H9 (cell line): Measurements from ENCODE around the gene FSIP1. TPM values are rescaled to one million over a fixed set of nuclear protein-coding genes. Genes with fewer than 3 reads are reported as not detected.

Experiments used
- DNase-seq: peaks from one replicate; pipeline ENCODE4 v3.0.0-alpha.2; 2017
- H2AFZ ChIP-seq: one replicate; pipeline ENCODE4 v1.6.1; 2013; ENCODE audit warnings: mild to moderate bottlenecking, low read length, control low read depth, moderate library complexity
- H2AK5ac ChIP-seq: 2 replicates; pipeline ENCODE4 v1.6.1; 2013; ENCODE audit warnings: low read length, control low read depth, mixed read lengths; ENCODE audit not compliant: insufficient read length
- H2BK120ac ChIP-seq: one replicate; pipeline ENCODE4 v1.6.1; 2013; ENCODE audit warnings: low read depth, mild to moderate bottlenecking, low read length, control low read depth, inconsistent platforms; ENCODE audit not compliant: poor library complexity, severe bottlenecking
- H2BK12ac ChIP-seq: 2 replicates; pipeline ENCODE4 v1.6.1; 2013; ENCODE audit warnings: low read length, control low read depth, mixed read lengths, low read depth; ENCODE audit not compliant: insufficient read length
- H2BK15ac ChIP-seq: 2 replicates; pipeline ENCODE4 v1.6.1; 2013; ENCODE audit warnings: low read depth, low read length, control low read depth
- H2BK20ac ChIP-seq: one replicate; pipeline ENCODE4 v1.6.1; 2013; ENCODE audit warnings: low read depth, mild to moderate bottlenecking, low read length, control low read depth, inconsistent platforms; ENCODE audit not compliant: poor library complexity, severe bottlenecking
- H2BK5ac ChIP-seq: 2 replicates; pipeline ENCODE4 v1.6.1; 2013; ENCODE audit warnings: low read length, control low read depth, mixed read lengths; ENCODE audit not compliant: insufficient read length
- H3K14ac ChIP-seq: 2 replicates; pipeline ENCODE4 v1.6.1; 2013; ENCODE audit warnings: low read length, control low read depth; ENCODE audit not compliant: insufficient read depth
- H3K18ac ChIP-seq: 2 replicates; pipeline ENCODE4 v1.6.1; 2013; ENCODE audit warnings: low read depth, mild to moderate bottlenecking, mixed read lengths, low read length, control low read depth; ENCODE audit not compliant: insufficient read length
- H3K23ac ChIP-seq: 2 replicates; pipeline ENCODE4 v1.6.1; 2013; ENCODE audit warnings: low read length, control low read depth, mixed read lengths, low read depth; ENCODE audit not compliant: insufficient read length
- H3K23me2 ChIP-seq: 2 replicates; pipeline ENCODE4 v1.6.1; 2013; ENCODE audit warnings: low read depth, mild to moderate bottlenecking, mixed read lengths, low read length, control low read depth; ENCODE audit not compliant: insufficient read length, poor library complexity, severe bottlenecking
- H3K27ac ChIP-seq: 2 replicates; pipeline ENCODE4 v1.5.1; 2013; ENCODE audit warnings: low read length, control low read depth, mixed read lengths, low read depth; ENCODE audit not compliant: insufficient read length
- H3K27me3 ChIP-seq: 2 replicates; pipeline ENCODE4 v1.6.1; 2013; ENCODE audit warnings: low read length, control low read depth, inconsistent platforms; ENCODE audit not compliant: insufficient read depth
- H3K4ac ChIP-seq: 2 replicates; pipeline ENCODE4 v1.6.1; 2013; ENCODE audit warnings: low read depth, mild to moderate bottlenecking, control low read depth, inconsistent platforms, low read length, moderate library complexity
- H3K4me1 ChIP-seq: 2 replicates; pipeline ENCODE4 v1.6.1; 2013; ENCODE audit warnings: low read length, control low read depth, inconsistent platforms; ENCODE audit not compliant: insufficient read depth
- H3K4me2 ChIP-seq: 2 replicates; pipeline ENCODE4 v1.6.1; 2013; ENCODE audit warnings: low read length, control low read depth, mixed read lengths; ENCODE audit not compliant: insufficient read length, insufficient read depth
- H3K56ac ChIP-seq: 2 replicates; pipeline ENCODE4 v1.6.1; 2013; ENCODE audit warnings: low read depth, mild to moderate bottlenecking, mixed read lengths, low read length, control low read depth; ENCODE audit not compliant: insufficient read length
- H3K79me1 ChIP-seq: 2 replicates; pipeline ENCODE4 v1.6.1; 2013; ENCODE audit warnings: low read depth, mild to moderate bottlenecking, moderate library complexity, low read length, control low read depth, inconsistent platforms; ENCODE audit not compliant: insufficient read depth, poor library complexity, severe bottlenecking
- H3K79me2 ChIP-seq: 2 replicates; pipeline ENCODE4 v1.6.1; 2013; ENCODE audit warnings: low read length, control low read depth, inconsistent platforms; ENCODE audit not compliant: insufficient read depth
- H3K9ac ChIP-seq: 2 replicates; pipeline ENCODE4 v1.6.1; 2013; ENCODE audit warnings: low read length, control low read depth, mixed read lengths; ENCODE audit not compliant: insufficient read length; ENCODE audit errors: extremely low read depth
- H3K9me3 ChIP-seq: one replicate; pipeline ENCODE4 v1.6.1; 2013; ENCODE audit warnings: low read depth, low read length, inconsistent platforms; ENCODE audit not compliant: control insufficient read depth
- H3T11ph ChIP-seq: one replicate; pipeline ENCODE4 v1.6.1; 2013; ENCODE audit warnings: mild to moderate bottlenecking, low read length, control low read depth, inconsistent platforms
- H4K20me1 ChIP-seq: one replicate; pipeline ENCODE4 v1.6.1; 2013; ENCODE audit not compliant: control insufficient read depth, insufficient read length, insufficient read depth
- H4K5ac ChIP-seq: 2 replicates; pipeline ENCODE4 v1.6.1; 2013; ENCODE audit warnings: low read depth, mild to moderate bottlenecking, mixed read lengths, low read length, control low read depth; ENCODE audit not compliant: insufficient read length
- H4K8ac ChIP-seq: replicated peaks from 2 replicates; pipeline ENCODE4 v1.6.1; 2013; ENCODE audit warnings: low read length, control low read depth, mixed read lengths, low read depth; ENCODE audit not compliant: insufficient read length
- H4K91ac ChIP-seq: 2 replicates; pipeline ENCODE4 v1.6.1; 2013; ENCODE audit warnings: low read depth, mild to moderate bottlenecking, moderate library complexity, mixed read lengths, low read length, control low read depth; ENCODE audit not compliant: insufficient read length
- H3K27ac Mint-ChIP-seq, 3 experiments: 2 replicates in 2 of 3; 3 replicates in 1 of 3; pipeline ENCODE4 v1.8.0; 2020 to 2021; ENCODE audit warnings: mixed read lengths in 3 of 3, mild to moderate bottlenecking in 1 of 3, moderate library complexity in 1 of 3
- H3K27me3 Mint-ChIP-seq: 2 replicates; pipeline ENCODE4 v1.8.0; 2021; ENCODE audit warnings: low read depth, mild to moderate bottlenecking, moderate library complexity, mixed read lengths
- H3K36me3 Mint-ChIP-seq, 3 experiments: 2 replicates in 2 of 3; 3 replicates in 1 of 3; pipeline ENCODE4 v1.8.0; 2020 to 2021; ENCODE audit warnings: low read depth in 3 of 3, mixed read lengths in 3 of 3; ENCODE audit not compliant: insufficient read depth in 1 of 3
- H3K4me1 Mint-ChIP-seq, 2 experiments: 2 replicates each; pipeline ENCODE4 v1.8.0; 2020; ENCODE audit warnings: mixed read lengths in 2 of 2
- H3K4me3 Mint-ChIP-seq, 2 experiments: 2 replicates in 1 of 2; 3 replicates in 1 of 2; pipeline ENCODE4 v1.8.0; 2020 to 2021; ENCODE audit warnings: mild to moderate bottlenecking in 2 of 2, mixed read lengths in 2 of 2, moderate library complexity in 1 of 2
- H3K9me3 Mint-ChIP-seq, 2 experiments: 2 replicates in 1 of 2; 3 replicates in 1 of 2; pipeline ENCODE4 v1.8.0; 2020; ENCODE audit warnings: mild to moderate bottlenecking in 2 of 2, mixed read lengths in 2 of 2, moderate library complexity in 1 of 2
- CTCF ChIP-seq: fragments of 200-600 bp; sonication (generic); conservative IDR thresholded peaks from 3 replicates; pipeline ENCODE4 v1.8.0; 2021; ENCODE audit warnings: antibody characterized with exemption, mild to moderate bottlenecking
- WGBS: extraction: QIAGEN DNeasy Blood & Tissue Kit; methylation state at CpG from one replicate; pipeline ENCODE4 v1.1.7; 2013; ENCODE audit warnings: missing lambda C conversion rate, low lambda C conversion rate, mixed read lengths; ENCODE audit not compliant: insufficient read length; ENCODE audit errors: extremely low coverage; 5-methylcytosine and 5-hydroxymethylcytosine counted together
- total RNA-seq: library from RNA; stranded (reverse); gene quantifications from 2 replicates; pipeline ENCODE4 v1.2.1, GENCODE V29; 2021

Gene FSIP1
- total RNA-seq, 1 experiment from 2014 or later, result 0.96 TPM

GRCh38 chr15:39629906-39630305, 152.7 kb downstream of the FSIP1 start:
- Mint-ChIP-seq H3K4me3 (no peak overlapping the region), H3K36me3 (no peaks in the 10 kb centered on the region), H3K4me1 (peaks cover 3 to 4% of the 10 kb centered on the region in 2 experiments; a peak in 2 of 4 replicates), H3K27ac (no peak overlapping the region), H3K9me3 (peaks cover 2 to 3% of the 10 kb centered on the region in 2 experiments; a peak in 4 of 5 replicates), H3K27me3 (no peaks in the 10 kb centered on the region; the same call in 1 of the 2 replicates)
- H2AFZ ChIP-seq, result no peak overlapping the region
- no peak overlapping the region for H4K5ac ChIP-seq
- H3K14ac ChIP-seq, result no peak overlapping the region
- no peak overlapping the region for H4K8ac ChIP-seq
- no peak overlapping the region for H3K4me2 ChIP-seq
- no peak overlapping the region for H2BK20ac ChIP-seq
- no peak overlapping the region for H3K18ac ChIP-seq
- no peak overlapping the region for H3K27ac ChIP-seq
- no peak overlapping the region for H2BK12ac ChIP-seq
- H3T11ph ChIP-seq, result no peak overlapping the region
- H4K20me1 ChIP-seq, result peaks cover 2% of the 10 kb centered on the region
- H2AK5ac ChIP-seq, result no peak overlapping the region
- no peak overlapping the region for H2BK15ac ChIP-seq
- H3K79me2 ChIP-seq, result no peaks in the 10 kb centered on the region
- H3K9ac ChIP-seq, result no peak overlapping the region
- no peak overlapping the region for H3K56ac ChIP-seq
- WGBS, result no CpG with 5 or more reads among the region's 3 CpGs
- no peak overlapping the region for H3K4ac ChIP-seq
- no peaks in the 10 kb centered on the region for H3K27me3 ChIP-seq
- TF ChIP-seq CTCF, result no peak
- DNase-seq, result no peak
- H3K9me3 ChIP-seq, result no peaks in the 10 kb centered on the region
- H2BK5ac ChIP-seq, result no peak overlapping the region
- no peak overlapping the region for H3K23ac ChIP-seq
- H3K79me1 ChIP-seq, result no peaks in the 10 kb centered on the region
- H3K23me2 ChIP-seq, result no peaks in the 10 kb centered on the region
- no peak overlapping the region for H2BK120ac ChIP-seq
- H4K91ac ChIP-seq, result no peak overlapping the region
- H3K4me1 ChIP-seq, result no peaks in the 10 kb centered on the region
